Activated T-helper 17 cell treated with anti-CD3 and anti-CD28 coated beads, Interleukin-2, amount 50 U/mL, for 72 hours (primary cell): ENCODE measurements around the gene UNC45A. TPM values are rescaled to one million over a fixed set of nuclear protein-coding genes. Genes with fewer than 3 reads are reported as not detected.
"Not testable (repeated sequence)": the region's sequence is repeated elsewhere in the genome, so short reads cannot be mapped to it uniquely, and the experiment has no call there.

Experiments
- ATAC-seq: fragments of 150-1000 bp; cut with Tn5 transposase; replicated peaks from 2 replicates; pipeline ENCODE4 v1.10.0; 2021; ENCODE audit warnings: mild to moderate bottlenecking, moderate library complexity
- H3K27ac Mint-ChIP-seq: one replicate; pipeline ENCODE4 v1.8.0; 2022; ENCODE audit warnings: mixed read lengths
- H3K27me3 Mint-ChIP-seq: one replicate; pipeline ENCODE4 v1.8.0; 2022; ENCODE audit warnings: mixed read lengths
- H3K36me3 Mint-ChIP-seq: one replicate; pipeline ENCODE4 v1.8.0; 2022; ENCODE audit warnings: low read depth, mild to moderate bottlenecking, mixed read lengths
- H3K4me1 Mint-ChIP-seq: one replicate; pipeline ENCODE4 v1.8.0; 2022; ENCODE audit warnings: mixed read lengths
- H3K4me3 Mint-ChIP-seq: one replicate; pipeline ENCODE4 v1.8.0; 2022; ENCODE audit warnings: mild to moderate bottlenecking, mixed read lengths
- H3K9me3 Mint-ChIP-seq: one replicate; pipeline ENCODE4 v1.8.0; 2022; ENCODE audit warnings: mixed read lengths
- total RNA-seq, 2 donors: library from RNA; stranded (reverse); gene quantifications; one replicate each; pipeline ENCODE4 v1.2.3, GENCODE V29; 2022

Gene UNC45A
- total RNA-seq, 2 donors from 2014 or later: 101 to 103 TPM

DNA sequence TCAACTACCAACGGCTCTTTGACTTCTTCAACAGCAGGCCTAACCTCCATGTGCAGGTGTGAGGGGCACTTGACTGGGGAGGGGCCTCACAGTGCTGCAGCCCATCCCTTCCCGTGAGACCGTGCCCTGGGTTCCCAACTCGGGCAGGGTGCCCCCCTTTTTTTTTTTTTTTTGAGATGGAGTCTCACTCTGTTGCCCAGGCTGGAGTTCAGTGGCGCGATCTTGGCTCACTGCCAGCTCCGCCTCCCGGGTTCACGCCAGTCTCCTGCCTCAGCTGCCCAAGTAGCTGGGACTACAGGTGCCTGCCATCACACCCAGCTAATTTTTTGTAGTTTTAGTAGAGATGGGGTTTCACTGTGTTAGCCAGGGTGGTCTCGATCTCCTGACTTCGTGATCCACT lies 25.6 kb upstream of the UNC45A start:
- H3K27ac Mint-ChIP-seq, H3K4me3 Mint-ChIP-seq, H3K4me1 Mint-ChIP-seq, ATAC-seq, H3K9me3 Mint-ChIP-seq, H3K27me3 Mint-ChIP-seq: not testable (repeated sequence)
- H3K36me3 Mint-ChIP-seq: peaks cover 96% of the 10 kb centered on the region

- ATAC-seq: no peak
- H3K27me3 Mint-ChIP-seq: no peaks in the 10 kb centered on the region
- H3K4me3 Mint-ChIP-seq: no peak overlapping the region
- no peaks in the 10 kb centered on the region for H3K9me3 Mint-ChIP-seq
- peaks cover 8% of the 10 kb centered on the region for H3K4me1 Mint-ChIP-seq
- no peak overlapping the region for H3K27ac Mint-ChIP-seq
- peaks cover 96% of the 10 kb centered on the region for H3K36me3 Mint-ChIP-seq
Measured at GRCh38 chr15:90909976-90910375, 25.1 kb upstream of the UNC45A start.

DNA sequence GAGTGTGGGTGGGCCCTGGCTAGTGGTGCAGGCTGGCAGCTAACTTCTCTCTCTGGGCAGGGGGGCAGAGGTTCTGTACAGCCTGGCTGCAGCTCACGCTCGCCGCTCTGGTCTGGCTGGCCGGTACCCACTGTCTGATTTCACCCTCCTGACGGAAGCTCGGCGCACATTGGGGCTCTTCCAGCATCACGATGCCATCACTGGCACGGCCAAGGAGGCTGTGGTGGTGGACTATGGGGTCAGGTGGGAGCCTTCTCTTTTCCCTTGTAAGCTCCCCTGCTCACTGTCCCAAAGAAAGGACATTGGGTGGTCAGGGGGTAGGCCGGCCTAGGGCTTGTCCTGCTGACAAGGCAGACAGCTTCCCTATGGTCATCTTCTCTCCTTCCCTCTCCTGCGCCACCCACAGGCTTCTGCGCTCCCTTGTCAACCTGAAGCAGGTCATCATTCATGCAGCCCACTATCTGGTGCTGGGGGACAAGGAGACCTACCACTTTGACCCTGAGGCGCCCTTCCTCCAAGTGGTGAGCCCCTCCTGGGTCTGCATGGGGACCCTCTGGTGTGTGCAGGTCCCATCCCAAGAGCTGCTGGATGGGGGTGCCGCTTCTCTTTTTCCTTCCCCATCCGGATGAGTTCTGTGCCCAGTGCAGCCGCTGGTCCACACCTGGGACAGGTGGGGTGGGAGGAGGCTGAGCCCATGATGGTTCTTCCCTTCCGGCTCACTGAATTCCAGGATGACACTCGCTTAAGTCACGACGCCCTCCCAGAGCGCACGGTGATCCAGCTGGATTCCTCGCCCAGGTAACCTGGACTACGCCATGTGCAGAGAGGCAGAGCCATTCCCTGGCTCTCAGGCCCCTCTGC lies 24.4 kb upstream of the UNC45A start:
- no peak for ATAC-seq
- Mint-ChIP-seq H3K4me1 (peaks cover 3% of the 10 kb centered on the region), H3K27me3 (no peaks in the 10 kb centered on the region), H3K36me3 (peaks cover 96% of the 10 kb centered on the region), H3K27ac (no peak overlapping the region), H3K9me3 (no peaks in the 10 kb centered on the region), H3K4me3 (no peak overlapping the region)

GRCh38 chr15:90911302-90911623 lies 23.8 kb upstream of the UNC45A start:
- no peak for ATAC-seq
- H3K4me1 Mint-ChIP-seq: no peaks in the 10 kb centered on the region
- H3K4me3 Mint-ChIP-seq: no peak overlapping the region
- H3K27me3 Mint-ChIP-seq: no peaks in the 10 kb centered on the region
- H3K27ac Mint-ChIP-seq: no peak overlapping the region
- peaks cover 96% of the 10 kb centered on the region for H3K36me3 Mint-ChIP-seq
- H3K9me3 Mint-ChIP-seq: no peaks in the 10 kb centered on the region

- no peak overlapping the region for H3K4me3 Mint-ChIP-seq
- no peak for ATAC-seq
- no peaks in the 10 kb centered on the region for H3K9me3 Mint-ChIP-seq
- H3K27ac Mint-ChIP-seq: no peak overlapping the region
- H3K4me1 Mint-ChIP-seq: no peaks in the 10 kb centered on the region
- peaks cover 96% of the 10 kb centered on the region for H3K36me3 Mint-ChIP-seq
- no peaks in the 10 kb centered on the region for H3K27me3 Mint-ChIP-seq
Measured at GRCh38 chr15:90911906-90912769, 22.9 kb upstream of the UNC45A start.

GRCh38 chr15:90912770-90913075 lies 22.4 kb upstream of the UNC45A start:
- ATAC-seq: no peak
- Mint-ChIP-seq H3K4me3 (no peak overlapping the region), H3K27me3 (no peaks in the 10 kb centered on the region), H3K27ac (no peak overlapping the region), H3K9me3 (no peaks in the 10 kb centered on the region), H3K4me1 (no peaks in the 10 kb centered on the region), H3K36me3 (peaks cover 96% of the 10 kb centered on the region)

DNA sequence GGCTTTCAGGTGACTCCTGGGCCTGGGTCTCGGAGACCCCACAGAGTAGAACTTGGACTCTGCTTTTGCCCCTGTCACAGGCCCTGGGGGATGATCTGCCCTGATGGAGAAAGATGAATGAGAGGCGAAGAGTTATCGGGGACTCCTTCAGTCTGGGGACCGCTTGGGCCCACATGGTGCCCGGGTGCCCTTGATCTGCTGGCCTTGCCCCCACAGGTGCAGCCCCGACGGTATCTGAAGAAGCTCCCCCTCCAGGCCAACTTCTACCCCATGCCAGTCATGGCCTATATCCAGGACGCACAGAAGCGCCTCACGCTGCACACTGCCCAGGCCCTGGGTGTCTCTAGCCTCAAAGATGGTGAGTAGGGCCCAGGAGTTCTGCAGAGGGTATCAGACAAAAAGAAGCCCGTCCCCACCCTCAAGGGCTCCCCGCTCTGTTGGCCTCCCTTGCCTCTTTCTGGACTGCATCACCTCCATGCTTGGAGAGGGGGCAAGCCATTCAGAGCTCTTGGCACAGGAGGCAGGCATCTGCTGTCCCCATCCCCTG lies 21.6 kb upstream of the UNC45A start:
- no peak overlapping the region for H3K27ac Mint-ChIP-seq
- H3K4me3 Mint-ChIP-seq: no peak overlapping the region
- no peaks in the 10 kb centered on the region for H3K27me3 Mint-ChIP-seq
- no peak for ATAC-seq
- no peaks in the 10 kb centered on the region for H3K4me1 Mint-ChIP-seq
- peaks cover 98% of the 10 kb centered on the region for H3K36me3 Mint-ChIP-seq
- no peaks in the 10 kb centered on the region for H3K9me3 Mint-ChIP-seq

GRCh38 chr15:90914305-90915080 lies 20.6 kb upstream of the UNC45A start:
- Mint-ChIP-seq H3K27ac (no peak overlapping the region), H3K27me3 (no peaks in the 10 kb centered on the region), H3K4me1 (no peaks in the 10 kb centered on the region), H3K36me3 (peaks cover 98% of the 10 kb centered on the region), H3K9me3 (no peaks in the 10 kb centered on the region), H3K4me3 (no peak overlapping the region)
- ATAC-seq: no peak

DNA sequence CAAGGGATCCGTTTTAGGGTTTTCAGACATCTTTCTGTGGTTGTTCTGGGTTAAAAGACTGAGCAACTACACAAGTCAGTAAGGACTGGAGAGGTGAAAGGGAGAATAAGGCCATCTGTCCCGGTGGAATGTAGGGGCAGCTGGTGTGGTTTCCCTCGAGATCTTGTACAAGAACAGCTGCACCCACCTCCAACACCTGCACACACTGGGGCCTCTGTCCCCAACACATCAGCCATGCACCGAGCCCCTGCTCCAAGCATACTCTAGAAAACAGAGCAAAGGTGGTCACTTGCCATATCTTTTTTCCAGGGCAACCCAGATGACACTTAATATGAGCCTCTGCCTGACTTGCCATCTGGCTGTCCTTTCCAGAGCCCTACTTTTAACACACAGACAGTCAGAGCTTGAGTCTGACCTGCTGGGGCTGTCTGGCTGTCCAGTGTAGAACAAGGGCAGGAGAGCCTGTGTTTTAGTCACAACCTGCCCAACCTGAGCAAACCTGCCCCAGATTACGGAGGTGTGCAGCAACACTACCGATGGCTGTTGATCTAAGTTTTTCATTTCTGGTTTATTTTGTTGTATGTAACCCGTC lies 19.8 kb upstream of the UNC45A start:
- no peaks in the 10 kb centered on the region for H3K27me3 Mint-ChIP-seq
- no peak overlapping the region for H3K27ac Mint-ChIP-seq
- H3K4me1 Mint-ChIP-seq: peaks cover 4% of the 10 kb centered on the region
- H3K4me3 Mint-ChIP-seq: no peak overlapping the region
- peaks cover 98% of the 10 kb centered on the region for H3K36me3 Mint-ChIP-seq
- no peaks in the 10 kb centered on the region for H3K9me3 Mint-ChIP-seq
- ATAC-seq: no peak

DNA sequence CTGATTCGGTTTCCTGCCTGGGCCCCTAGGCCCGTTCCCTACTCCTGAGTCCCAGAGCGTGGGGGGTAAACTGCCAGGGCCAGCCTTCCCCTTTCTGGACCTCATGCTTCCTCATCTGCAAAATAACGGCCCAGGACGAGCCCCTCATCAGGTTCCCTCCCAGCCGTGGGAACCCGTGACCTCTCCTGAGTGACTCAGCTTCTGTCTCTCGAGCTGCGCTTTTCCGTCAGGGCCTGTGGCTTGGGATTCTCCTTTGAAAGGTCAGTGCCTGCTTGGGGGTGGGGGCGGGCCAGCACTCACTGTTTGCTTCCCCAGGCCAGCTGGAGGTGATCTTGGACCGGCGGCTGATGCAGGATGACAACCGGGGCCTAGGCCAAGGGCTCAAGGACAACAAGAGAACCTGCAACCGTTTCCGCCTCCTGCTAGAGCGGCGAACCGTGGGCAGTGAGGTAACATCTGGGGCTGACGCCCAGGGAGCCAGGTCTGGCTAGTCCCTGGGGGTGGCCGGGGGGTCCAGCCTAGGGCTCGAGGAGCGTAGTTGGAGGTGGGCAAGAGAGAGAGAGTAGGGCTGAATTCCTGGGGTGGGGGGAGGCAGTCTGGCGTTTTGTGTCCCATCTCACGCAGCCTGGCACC lies 19.2 kb upstream of the UNC45A start:
- Mint-ChIP-seq H3K27ac (no peak overlapping the region), H3K4me1 (peaks cover 4% of the 10 kb centered on the region), H3K36me3 (peaks cover 98% of the 10 kb centered on the region), H3K9me3 (no peaks in the 10 kb centered on the region), H3K27me3 (no peaks in the 10 kb centered on the region), H3K4me3 (no peak overlapping the region)
- ATAC-seq: no peak

- H3K9me3 Mint-ChIP-seq: no peaks in the 10 kb centered on the region
- no peak for ATAC-seq
- H3K4me3 Mint-ChIP-seq: no peak overlapping the region
- peaks cover 98% of the 10 kb centered on the region for H3K36me3 Mint-ChIP-seq
- H3K4me1 Mint-ChIP-seq: peaks cover 4% of the 10 kb centered on the region
- H3K27ac Mint-ChIP-seq: no peak overlapping the region
- no peaks in the 10 kb centered on the region for H3K27me3 Mint-ChIP-seq
Measured at GRCh38 chr15:90916461-90916860, 18.6 kb upstream of the UNC45A start.

GRCh38 chr15:90917569-90917968 lies 17.5 kb upstream of the UNC45A start:
- Mint-ChIP-seq H3K9me3 (no peaks in the 10 kb centered on the region), H3K36me3 (peaks cover 96% of the 10 kb centered on the region), H3K4me1 (peaks cover 4% of the 10 kb centered on the region), H3K4me3 (no peak overlapping the region), H3K27me3 (no peaks in the 10 kb centered on the region), H3K27ac (no peak overlapping the region)
- no peak for ATAC-seq

DNA sequence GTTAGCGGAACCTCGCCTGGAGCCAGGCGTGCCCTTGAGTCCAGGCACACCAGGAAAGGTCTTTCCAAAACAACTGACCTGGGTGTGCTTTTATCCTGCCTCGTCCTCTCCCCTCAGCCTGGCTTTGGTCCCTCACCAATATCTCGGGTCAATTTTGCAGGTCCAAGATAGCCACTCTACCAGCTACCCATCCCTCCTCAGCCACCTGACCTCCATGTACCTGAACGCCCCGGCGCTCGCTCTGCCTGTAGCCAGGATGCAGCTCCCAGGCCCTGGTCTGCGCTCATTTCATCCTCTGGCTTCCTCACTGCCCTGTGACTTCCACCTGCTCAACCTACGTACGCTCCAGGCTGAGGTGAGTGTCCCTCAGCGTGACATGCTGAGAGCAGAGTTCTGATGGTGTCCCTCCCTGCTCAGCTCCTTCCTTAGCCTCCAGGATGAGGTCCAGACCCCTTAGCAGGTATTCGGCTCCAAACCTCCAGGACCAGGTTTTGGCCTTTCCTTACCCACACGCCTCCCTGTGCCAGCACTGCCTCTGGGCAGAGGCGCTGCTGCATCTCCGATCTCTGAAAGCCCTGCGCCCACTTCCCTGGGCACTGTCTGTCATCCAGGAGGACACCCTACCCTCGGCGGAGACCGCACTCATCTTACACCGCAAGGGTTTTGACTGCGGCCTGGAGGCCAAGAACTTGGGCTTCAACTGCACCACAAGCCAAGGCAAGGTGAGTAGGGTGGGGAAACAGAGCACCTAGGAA lies 16.9 kb upstream of the UNC45A start:
- peaks cover 9% of the 10 kb centered on the region for H3K4me1 Mint-ChIP-seq
- peak overlapping the region; percentile 50 for H3K27ac Mint-ChIP-seq
- H3K4me3 Mint-ChIP-seq: no peak overlapping the region
- no peaks in the 10 kb centered on the region for H3K9me3 Mint-ChIP-seq
- H3K27me3 Mint-ChIP-seq: no peaks in the 10 kb centered on the region
- H3K36me3 Mint-ChIP-seq: peaks cover 97% of the 10 kb centered on the region
- no peak for ATAC-seq
